ENCODE measurements around the gene GMNN.

DNA sequence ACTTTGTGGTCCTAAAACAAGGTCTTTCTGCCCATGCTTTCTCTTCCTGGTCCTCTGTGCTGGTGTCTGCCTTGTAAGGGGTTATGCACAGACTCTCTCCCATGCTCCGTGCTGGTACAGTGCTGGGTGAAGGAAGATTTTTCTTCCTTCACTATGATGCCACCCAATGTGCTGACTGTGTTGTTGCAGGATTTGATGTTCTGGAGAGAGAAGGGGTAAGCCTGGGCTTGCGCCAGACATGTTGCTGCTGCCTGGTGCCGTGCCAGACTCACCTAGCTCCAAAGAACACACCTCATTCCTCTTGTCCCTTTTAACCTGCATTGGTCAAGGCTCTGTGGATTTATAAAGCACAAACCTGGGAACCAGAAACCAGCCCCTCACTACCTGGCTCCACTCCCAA is 52.4 kb downstream of the GMNN start:
- no peak for TF ChIP-seq EZH2 (IDR thresholded peaks at IDR 0.05; ENCODE audit: low read length)
- TF ChIP-seq CTCF (optimal IDR thresholded peaks at IDR 0.05 in 1 of 3, IDR thresholded peaks at IDR 0.05 in 1 of 3, conservative IDR thresholded peaks at IDR 0.05 in 1 of 3; ENCODE audit: extremely low read depth in 1 of 3, insufficient read depth in 2 of 3, low read length in 3 of 3) = peak; percentile 25 to 76 (median 30)

Data from keratinocyte (primary cell).